Hippocampal formation (tissue), 2 donors: ENCODE results near the gene PXN.
"Not testable (repeated sequence)": the region's sequence is repeated elsewhere in the genome, so short reads cannot be mapped to it uniquely, and the experiment has no call there.

Experiments
- DNase-seq, 2 donors: peaks; one replicate each; lab custom pipeline; 2025; lab: John Stamatoyannopoulos, UW

The PXN gene

GRCh38 chr12:120241561-120242274 is 23.8 kb downstream of the PXN start:
- DNase-seq = no peak

- no peak for DNase-seq
These were observed 25.1 kb downstream of the PXN start for GRCh38 chr12:120240495-120240833.

GRCh38 chr12:120239776-120240494 is 25.6 kb downstream of the PXN start:
- DNase-seq = no peak

- no peak for DNase-seq
These were observed 26.6 kb downstream of the PXN start for GRCh38 chr12:120238839-120239445.

GRCh38 chr12:120238217-120238616 is 27.3 kb downstream of the PXN start:
- DNase-seq = no peak

- DNase-seq = peak in 1 of 2 donors; percentile 27
These were observed 28.0 kb downstream of the PXN start for GRCh38 chr12:120237360-120238171.

GRCh38 chr12:120236809-120237208 is 28.7 kb downstream of the PXN start:
- not testable (repeated sequence) for DNase-seq

- DNase-seq = no peak
These were observed 29.9 kb downstream of the PXN start for GRCh38 chr12:120235369-120236323.

GRCh38 chr12:120234643-120235368 is 30.7 kb downstream of the PXN start:
- DNase-seq = peak; percentile 57 to 75

- no peak for DNase-seq
These were observed 34.1 kb downstream of the PXN start for GRCh38 chr12:120231316-120232011.

- DNase-seq = no peak
These were observed 34.6 kb downstream of the PXN start for GRCh38 chr12:120230974-120231315.

GRCh38 chr12:120230326-120230973 is 35.1 kb downstream of the PXN start:
- DNase-seq = no peak

- DNase-seq = no peak
These were observed 35.8 kb downstream of the PXN start for GRCh38 chr12:120229487-120230325.

- DNase-seq = no peak
These were observed 36.5 kb downstream of the PXN start for GRCh38 chr12:120229071-120229486.

GRCh38 chr12:120228291-120229070 is 37.0 kb downstream of the PXN start:
- DNase-seq = peak; percentile 71 to 80

GRCh38 chr12:120228041-120228290 is 37.6 kb downstream of the PXN start:
- no peak for DNase-seq

GRCh38 chr12:120227233-120228040 is 38.1 kb downstream of the PXN start:
- no peak for DNase-seq
